ENCODE data around the gene TMEM258.

TMEM258 gene

GRCh38 chr11:61833471-61833870 lies 41.1 kb upstream of the TMEM258 start (continued):
- TF ChIP-seq, protein P1, sequence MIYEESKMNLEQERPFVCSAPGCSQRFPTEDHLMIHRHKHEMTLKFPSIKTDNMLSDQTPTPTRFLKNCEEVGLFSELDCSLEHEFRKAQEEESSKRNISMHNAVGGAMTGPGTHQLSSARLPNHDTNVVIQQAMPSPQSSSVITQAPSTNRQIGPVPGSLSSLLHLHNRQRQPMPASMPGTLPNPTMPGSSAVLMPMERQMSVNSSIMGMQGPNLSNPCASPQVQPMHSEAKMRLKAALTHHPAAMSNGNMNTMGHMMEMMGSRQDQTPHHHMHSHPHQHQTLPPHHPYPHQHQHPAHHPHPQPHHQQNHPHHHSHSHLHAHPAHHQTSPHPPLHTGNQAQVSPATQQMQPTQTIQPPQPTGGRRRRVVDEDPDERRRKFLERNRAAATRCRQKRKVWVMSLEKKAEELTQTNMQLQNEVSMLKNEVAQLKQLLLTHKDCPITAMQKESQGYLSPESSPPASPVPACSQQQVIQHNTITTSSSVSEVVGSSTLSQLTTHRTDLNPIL (CRISPR knock-in tag; IDR thresholded peaks at IDR 0.05; ENCODE audit: low read depth): no peak
- TF ChIP-seq CSDC2 (CRISPR knock-in tag; IDR thresholded peaks at IDR 0.05) (no peak), BACH2 (CRISPR knock-in tag; IDR thresholded peaks at IDR 0.05; ENCODE audit: borderline replicate concordance) (no peak), TCF4 (CRISPR knock-in tag; IDR thresholded peaks at IDR 0.05; ENCODE audit: borderline replicate concordance) (no peak), CSRNP3 (CRISPR knock-in tag; IDR thresholded peaks at IDR 0.05) (no peak)

DNA sequence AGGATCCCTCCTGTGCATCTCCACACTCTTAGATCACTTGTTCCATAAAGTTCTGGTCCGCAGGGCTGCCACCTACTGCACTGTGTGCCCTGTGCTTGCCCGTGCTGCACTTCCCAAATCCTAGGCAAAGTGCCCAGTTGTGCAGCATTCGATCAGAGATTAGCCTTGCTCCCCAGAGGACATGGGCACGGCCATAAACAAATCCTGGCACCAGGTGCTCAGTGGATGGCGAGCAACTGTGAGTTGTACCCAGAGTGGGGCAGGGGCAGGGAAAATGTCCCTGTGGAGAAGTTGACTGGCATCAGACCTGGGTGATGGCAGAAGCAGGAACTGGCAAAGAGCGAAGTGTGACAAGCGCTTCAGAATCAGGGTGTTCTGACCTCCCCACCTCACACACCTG lies 40.4 kb upstream of the TMEM258 start:
- no peak for ATAC-seq

DNA sequence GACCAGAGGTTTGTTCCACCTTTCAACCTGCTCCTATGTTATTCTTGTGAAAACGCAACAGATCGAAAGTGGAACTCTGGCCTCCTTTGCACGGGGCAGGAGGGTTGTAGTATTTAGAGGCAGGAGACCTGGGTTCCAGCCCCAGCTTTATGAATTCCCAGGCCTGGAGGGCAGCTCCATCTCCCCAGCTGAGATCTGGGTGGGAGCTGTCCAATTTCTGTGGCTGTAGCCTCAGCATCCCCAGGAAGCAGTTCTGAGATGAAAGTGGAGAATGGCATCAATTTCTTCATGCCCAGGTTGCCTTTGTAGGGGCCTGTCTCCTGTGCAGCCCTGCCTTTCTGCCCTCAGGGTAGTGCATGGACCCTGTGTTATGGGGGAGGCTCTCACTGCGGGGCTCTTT lies 39.8 kb upstream of the TMEM258 start:
- no peak for TF ChIP-seq TCF4 (CRISPR knock-in tag; IDR thresholded peaks at IDR 0.05; ENCODE audit: borderline replicate concordance)
- no peak for TF ChIP-seq OSR1 (CRISPR knock-in tag; IDR thresholded peaks at IDR 0.05)
- no peak for TF ChIP-seq ZC3H10 (CRISPR knock-in tag; IDR thresholded peaks at IDR 0.05)
- no peak for TF ChIP-seq ESRRG (CRISPR knock-in tag; IDR thresholded peaks at IDR 0.05)
- no peak for TF ChIP-seq ARNTL (CRISPR knock-in tag; IDR thresholded peaks at IDR 0.05; ENCODE audit: borderline replicate concordance, low read depth)
- no peak for TF ChIP-seq SNAI2 (CRISPR knock-in tag; IDR thresholded peaks at IDR 0.05)
- TF ChIP-seq ZNF8 (CRISPR knock-in tag; IDR thresholded peaks at IDR 0.05): no peak
- TF ChIP-seq PPARA (CRISPR knock-in tag; IDR thresholded peaks at IDR 0.05; ENCODE audit: borderline replicate concordance): no peak
- TF ChIP-seq RARB (CRISPR knock-in tag; IDR thresholded peaks at IDR 0.05): no peak
- TF ChIP-seq, protein P1 (CRISPR knock-in tag; IDR thresholded peaks at IDR 0.05; ENCODE audit: low read depth): no peak
- no peak for TF ChIP-seq ZNF565 (CRISPR knock-in tag; conservative IDR thresholded peaks at IDR 0.05; ENCODE audit: low read depth)
- no peak for TF ChIP-seq TSHZ2 (CRISPR knock-in tag; IDR thresholded peaks at IDR 0.05)
- no peak for TF ChIP-seq ZFP30 (CRISPR knock-in tag; IDR thresholded peaks at IDR 0.05)
- TF ChIP-seq CSRNP3 (CRISPR knock-in tag; IDR thresholded peaks at IDR 0.05): no peak
- no peak for TF ChIP-seq PATZ1 (CRISPR knock-in tag; IDR thresholded peaks at IDR 0.05; ENCODE audit: borderline replicate concordance)
- TF ChIP-seq ISL1 (CRISPR knock-in tag; IDR thresholded peaks at IDR 0.05): no peak
- TF ChIP-seq POU6F1 (CRISPR knock-in tag; IDR thresholded peaks at IDR 0.05; ENCODE audit: borderline replicate concordance, low read depth): no peak
- TF ChIP-seq CSDC2 (CRISPR knock-in tag; IDR thresholded peaks at IDR 0.05): no peak
- TF ChIP-seq ZFP3 (CRISPR knock-in tag; IDR thresholded peaks at IDR 0.05): no peak
- ATAC-seq: no peak

More for the DNA sequence above, 40.4 kb upstream of the TMEM258 start:
- TF ChIP-seq ESRRG (CRISPR knock-in tag; IDR thresholded peaks at IDR 0.05) (no peak), ISL1 (CRISPR knock-in tag; IDR thresholded peaks at IDR 0.05) (no peak), TCF4 (CRISPR knock-in tag; IDR thresholded peaks at IDR 0.05; ENCODE audit: borderline replicate concordance) (no peak), ZFP3 (CRISPR knock-in tag; IDR thresholded peaks at IDR 0.05) (no peak), BACH2 (CRISPR knock-in tag; IDR thresholded peaks at IDR 0.05; ENCODE audit: borderline replicate concordance) (no peak), CSRNP3 (CRISPR knock-in tag; IDR thresholded peaks at IDR 0.05) (no peak), GLIS3 (CRISPR knock-in tag; IDR thresholded peaks at IDR 0.05) (no peak), OSR1 (CRISPR knock-in tag; IDR thresholded peaks at IDR 0.05) (no peak), TOX (CRISPR knock-in tag; IDR thresholded peaks at IDR 0.05; ENCODE audit: borderline replicate concordance) (no peak), ZFP30 (CRISPR knock-in tag; IDR thresholded peaks at IDR 0.05) (no peak)
